NCI-H1105 (cell line): ENCODE results near the gene SMYD1.

Source experiments
- DNase-seq: peaks from one replicate; lab custom pipeline; 2025; lab: John Stamatoyannopoulos, UW

The SMYD1 gene

GRCh38 chr2:88057437-88057844 is 10.2 kb upstream of the SMYD1 start:
- no peak for DNase-seq

DNA sequence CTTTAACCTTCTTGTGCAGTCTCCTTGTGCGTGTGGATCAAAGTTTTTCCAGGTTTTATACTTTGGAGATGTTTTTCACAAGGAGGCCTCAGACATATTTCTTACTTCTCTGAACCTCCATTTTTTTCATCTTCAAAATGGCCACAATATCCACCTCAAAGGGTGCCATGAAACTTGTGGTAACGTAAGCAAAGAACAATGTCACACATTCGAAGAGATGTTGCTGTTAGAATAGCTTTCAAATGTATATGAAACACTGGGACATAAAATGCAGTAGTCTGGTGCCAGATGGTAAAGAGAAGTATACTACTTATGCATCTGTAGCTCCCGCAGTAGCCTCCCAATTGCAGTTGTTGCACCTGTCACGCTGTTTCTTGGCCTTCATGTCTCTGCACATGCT is 9.4 kb upstream of the SMYD1 start:
- DNase-seq, result no peak

DNA sequence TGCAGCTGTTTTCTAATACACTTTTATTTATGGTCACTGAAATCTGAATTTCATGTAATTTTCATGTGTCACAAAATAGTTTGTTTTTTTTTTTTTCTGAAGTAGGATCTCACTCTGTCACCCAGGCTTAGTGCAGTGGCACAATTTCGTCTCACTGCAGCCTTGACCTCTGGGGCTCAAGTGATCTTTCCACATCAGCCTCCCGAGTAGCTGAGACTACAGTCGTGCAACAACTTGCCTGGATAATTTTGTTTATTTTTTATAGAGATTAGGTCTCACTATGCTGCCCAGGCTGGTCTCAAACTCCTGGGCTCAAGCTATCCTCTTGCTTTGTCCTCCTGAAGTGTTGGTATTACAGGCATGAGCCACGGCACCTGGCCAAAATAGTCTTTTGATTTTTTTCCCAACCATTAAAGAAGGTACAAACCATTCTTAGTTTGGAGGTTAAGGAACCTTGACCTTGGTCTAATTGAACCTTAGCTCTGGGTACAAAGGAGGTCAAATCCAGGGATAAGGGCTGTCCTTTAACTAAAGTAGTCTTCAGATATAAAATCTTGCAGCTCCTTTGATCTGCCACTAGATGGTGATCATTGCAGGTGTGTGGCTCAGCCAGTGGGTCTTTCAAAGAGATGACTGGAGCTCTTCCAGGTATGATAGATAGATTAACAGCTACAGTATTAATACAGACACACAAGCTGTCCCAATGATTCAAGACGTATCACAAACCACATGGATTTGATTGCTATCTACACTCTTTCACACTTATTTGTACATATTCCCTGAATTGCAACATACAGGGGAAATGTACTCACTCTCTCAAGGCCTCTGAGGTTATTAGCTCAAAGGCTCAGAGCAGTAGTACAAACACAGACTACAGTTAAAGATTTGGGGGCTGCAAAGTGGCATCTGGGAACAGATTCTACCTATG is 7.4 kb upstream of the SMYD1 start:
- DNase-seq, result peak; percentile 37

GRCh38 chr2:88060907-88061275 is 6.7 kb upstream of the SMYD1 start:
- DNase-seq, result no peak

- DNase-seq, result no peak
These were observed 6.3 kb upstream of the SMYD1 start for GRCh38 chr2:88061295-88061694.

GRCh38 chr2:88066543-88066942 is 1.1 kb upstream of the SMYD1 start:
- DNase-seq, result no peak

- DNase-seq, result no peak
These were observed 436 bp upstream of the SMYD1 start for GRCh38 chr2:88067189-88067588.

DNA sequence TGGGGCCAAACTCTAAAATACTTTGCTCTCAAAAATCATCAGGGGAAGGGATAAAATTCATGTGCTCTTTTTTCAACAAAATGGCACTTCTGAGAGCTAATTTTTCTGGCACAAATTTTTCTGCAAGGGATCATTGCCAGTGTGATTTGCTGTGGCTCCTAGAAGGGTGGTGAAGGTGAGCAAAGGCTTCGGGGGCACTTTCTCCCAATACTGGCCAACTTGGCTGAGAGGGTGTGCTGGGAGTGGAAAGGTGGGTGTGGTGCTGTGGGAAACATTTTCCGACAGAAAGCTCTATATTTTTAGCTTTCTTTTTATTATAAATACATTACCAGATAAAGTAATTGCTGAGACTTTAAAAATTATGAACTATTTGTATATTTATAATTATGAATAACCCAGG is 419 bp downstream of the SMYD1 start:
- no peak for DNase-seq

GRCh38 chr2:88069117-88069516 is 1.5 kb downstream of the SMYD1 start:
- no peak for DNase-seq

GRCh38 chr2:88070055-88070454 is 2.4 kb downstream of the SMYD1 start:
- DNase-seq, result no peak

GRCh38 chr2:88071365-88071764 is 3.7 kb downstream of the SMYD1 start:
- DNase-seq, result no peak

DNA sequence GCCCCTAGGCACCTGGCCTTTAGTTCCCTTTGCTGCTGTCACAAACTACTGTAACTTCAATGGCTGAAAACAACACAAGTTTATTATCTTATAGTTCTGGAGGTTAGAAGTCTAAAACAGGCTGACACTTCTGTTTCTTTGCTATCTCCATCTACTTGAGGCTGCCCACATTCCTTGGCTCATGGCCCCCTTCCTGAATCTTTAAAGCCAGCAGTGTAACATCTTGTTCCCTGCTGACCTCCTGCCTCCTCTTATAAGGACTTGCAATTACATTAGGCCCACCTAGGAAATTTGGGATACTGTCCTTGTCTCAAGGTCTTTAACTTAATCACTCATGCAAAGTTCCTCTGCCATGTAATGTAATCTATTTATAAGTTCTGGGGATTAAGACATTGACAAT is 6.5 kb downstream of the SMYD1 start:
- DNase-seq, result no peak

GRCh38 chr2:88074854-88075292 is 7.2 kb downstream of the SMYD1 start:
- DNase-seq, result no peak

- no peak for DNase-seq
These were observed 9.5 kb downstream of the SMYD1 start for GRCh38 chr2:88077080-88077479.

DNA sequence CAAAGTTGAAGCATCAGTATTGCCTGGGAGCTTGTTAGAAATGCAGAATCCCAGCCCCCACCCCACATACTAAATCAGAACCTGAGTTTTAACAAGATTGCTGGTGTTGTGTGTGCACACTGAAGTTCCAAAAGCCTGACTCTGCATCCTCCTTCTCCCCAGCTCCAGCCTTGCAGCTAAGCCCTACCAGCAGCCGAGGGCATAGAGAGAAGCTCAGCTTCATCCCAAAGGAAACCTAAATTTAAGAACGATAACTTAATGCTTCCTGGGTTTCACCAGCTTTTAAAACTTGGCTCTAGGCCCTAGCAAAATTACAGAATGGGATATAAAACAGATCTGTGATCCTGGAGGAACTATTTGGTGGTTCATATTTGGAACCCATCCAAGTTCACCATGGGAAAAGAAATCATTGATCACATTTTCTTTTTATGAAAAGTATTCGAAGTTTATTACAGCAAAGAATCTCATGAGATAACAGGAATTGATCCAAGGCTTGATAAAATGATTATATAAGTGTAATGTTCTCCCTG is 11.1 kb downstream of the SMYD1 start:
- no peak for DNase-seq

DNA sequence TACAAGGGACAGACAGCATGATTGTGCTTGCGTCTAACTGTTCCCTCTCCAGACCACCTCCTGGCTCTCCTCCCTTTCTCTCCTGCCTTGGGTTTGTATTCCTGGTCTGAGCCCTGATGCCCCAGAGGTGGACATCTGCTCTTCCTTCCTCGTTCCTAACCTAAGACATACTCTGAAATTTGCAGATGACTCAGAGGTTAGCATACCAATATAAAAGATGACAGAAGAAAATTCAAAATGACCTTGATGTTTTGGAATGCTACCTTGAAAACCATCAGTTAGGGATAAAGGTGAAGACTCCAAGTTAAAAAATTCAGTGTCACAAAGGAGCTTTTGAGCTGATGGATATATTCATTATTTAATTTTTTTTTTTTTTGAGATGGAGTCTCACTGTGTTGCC is 12.9 kb downstream of the SMYD1 start:
- DNase-seq, result no peak

DNA sequence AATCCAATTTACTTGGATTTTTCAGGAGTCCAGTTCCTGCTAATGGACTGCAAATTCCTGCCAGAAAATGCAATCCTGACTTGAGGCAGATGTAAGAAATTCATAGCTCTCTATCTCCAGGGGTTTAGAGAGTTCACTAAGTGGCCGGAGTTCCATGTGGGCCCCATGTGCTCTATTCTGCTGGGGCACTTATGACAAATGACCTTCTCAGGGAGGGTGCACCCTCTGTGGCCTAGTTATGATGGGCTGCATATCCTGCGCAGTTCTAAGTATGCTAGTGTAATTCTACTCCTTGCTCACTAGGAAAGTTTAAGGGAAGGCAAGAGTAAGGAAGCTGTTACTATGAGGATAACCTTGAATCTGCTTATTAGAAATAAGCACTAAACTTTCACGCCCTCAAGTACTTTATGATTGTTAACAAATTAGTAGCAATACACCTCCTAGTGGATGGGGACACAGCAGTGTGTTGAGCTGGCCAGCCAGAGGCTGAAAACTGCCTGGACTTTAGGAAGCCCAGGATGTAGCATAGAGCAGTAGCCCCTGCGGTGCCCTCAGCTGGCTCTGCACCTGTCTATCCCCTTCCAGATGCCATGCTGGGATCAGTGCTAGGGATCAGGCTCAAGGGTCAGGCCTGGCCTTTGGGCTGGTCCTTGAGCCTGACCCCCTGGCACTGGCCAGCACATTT is 14.4 kb downstream of the SMYD1 start:
- no peak for DNase-seq

DNA sequence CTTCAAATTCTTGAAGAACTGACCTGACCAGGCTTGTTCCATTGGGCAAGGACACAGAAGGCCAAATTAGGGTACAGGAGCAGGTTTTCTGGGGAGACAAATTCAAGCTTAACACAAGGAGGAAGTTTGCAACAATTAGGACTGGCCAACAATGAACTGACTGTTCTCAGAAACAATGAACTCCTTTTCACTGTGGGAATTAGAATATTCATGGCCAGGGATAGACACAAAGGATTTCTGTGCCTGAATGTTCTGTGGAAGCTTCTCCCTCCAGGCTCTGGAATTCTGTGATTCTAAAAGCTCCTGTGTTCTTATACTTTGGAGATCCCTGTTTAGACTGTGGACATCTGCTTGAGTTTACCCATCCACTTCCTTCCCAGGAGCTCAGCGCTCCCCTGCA is 15.2 kb downstream of the SMYD1 start:
- no peak for DNase-seq

GRCh38 chr2:88085099-88085498 is 17.5 kb downstream of the SMYD1 start:
- no peak for DNase-seq

GRCh38 chr2:88085602-88086001 is 18.0 kb downstream of the SMYD1 start:
- no peak for DNase-seq

DNA sequence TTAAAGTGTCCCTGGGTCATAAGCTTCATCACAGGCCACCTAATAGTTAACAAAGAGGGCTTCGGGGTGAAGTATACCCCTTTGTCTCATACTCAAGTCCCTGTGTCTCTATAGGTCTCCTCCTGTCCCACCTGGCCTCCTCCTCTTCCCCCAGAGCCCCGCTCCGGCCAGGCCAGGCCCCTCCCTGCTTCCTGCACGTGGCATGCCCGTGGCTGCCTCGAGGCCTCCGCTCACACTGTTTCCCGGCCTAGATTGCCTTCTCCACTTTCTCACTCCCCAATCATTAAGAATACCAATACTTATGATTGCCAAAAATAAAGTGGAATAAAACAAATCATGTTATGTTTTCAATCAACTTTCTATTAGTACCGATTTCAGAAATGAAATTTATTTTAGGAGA is 18.8 kb downstream of the SMYD1 start:
- no peak for DNase-seq

DNA sequence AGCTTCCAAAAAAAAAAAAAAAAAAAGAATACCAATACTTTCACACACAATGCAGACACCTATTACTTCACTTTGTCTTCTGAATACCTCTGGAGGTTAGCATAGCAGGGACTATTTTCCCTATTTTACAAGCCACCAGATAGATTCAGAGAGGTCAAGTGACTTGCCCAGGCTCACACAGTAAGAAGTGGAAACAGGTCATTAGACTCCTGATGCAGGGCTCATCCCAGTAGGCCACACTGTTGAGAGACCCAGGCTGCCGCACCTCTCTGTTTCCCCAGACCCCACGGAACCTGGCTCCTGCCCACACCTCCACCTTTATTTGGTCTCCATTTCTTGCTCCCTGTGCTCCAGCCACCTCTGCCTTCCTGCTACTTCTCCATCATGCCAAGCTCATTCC is 19.4 kb downstream of the SMYD1 start:
- DNase-seq, result no peak

- no peak for DNase-seq
These were observed 20.1 kb downstream of the SMYD1 start for GRCh38 chr2:88087763-88088162.
